SKM-1 (cell line): Measurements from ENCODE around the gene SRSF3.
"Not testable (repeated sequence)": the region's sequence is repeated elsewhere in the genome, so short reads cannot be mapped to it uniquely, and the experiment has no call there.

Experiments
- DNase-seq: peaks from one replicate; lab custom pipeline; 2025; ENCODE audit not compliant: unreplicated experiment; lab: John Stamatoyannopoulos, UW

The SRSF3 gene

DNA sequence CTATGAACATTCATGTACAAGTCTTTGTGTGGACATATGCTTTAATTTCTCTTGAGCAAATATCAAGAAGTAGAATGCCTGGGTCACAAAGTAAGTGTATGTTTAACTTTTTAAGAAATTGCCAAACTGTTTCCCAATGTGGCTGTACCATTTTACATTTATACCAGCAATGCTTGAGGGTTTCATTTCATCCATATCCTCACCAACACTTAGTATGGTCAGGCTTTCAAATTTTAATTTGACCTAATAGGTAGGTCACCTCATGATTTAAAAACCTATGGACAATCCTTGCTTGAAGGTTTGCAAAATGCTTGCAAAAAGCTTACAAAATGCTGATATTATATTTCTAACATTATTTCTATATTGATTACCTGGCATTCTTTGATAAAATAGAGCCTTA lies 19.5 kb upstream of the SRSF3 start:
- DNase-seq: no peak

DNA sequence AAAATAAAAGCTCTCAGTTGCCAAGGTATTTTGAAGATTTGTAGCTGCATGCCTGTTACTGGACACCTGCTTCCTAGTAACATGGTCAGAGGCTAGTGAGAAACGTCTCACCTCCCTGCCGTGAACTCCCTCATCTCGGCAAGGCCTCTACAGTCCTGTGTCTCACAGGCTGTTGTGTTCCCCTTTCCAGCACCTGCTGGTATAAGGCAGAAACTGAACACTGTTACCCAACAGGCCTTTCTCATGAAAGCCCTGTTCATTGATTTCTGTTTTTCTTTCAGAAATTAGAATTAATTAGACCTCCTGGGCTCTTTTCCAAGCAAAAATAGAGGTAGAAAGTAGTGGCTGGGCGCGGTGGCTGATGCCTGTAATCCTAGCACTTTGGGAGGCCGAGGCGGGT lies 17.6 kb upstream of the SRSF3 start:
- peak; percentile 34 for DNase-seq

DNA sequence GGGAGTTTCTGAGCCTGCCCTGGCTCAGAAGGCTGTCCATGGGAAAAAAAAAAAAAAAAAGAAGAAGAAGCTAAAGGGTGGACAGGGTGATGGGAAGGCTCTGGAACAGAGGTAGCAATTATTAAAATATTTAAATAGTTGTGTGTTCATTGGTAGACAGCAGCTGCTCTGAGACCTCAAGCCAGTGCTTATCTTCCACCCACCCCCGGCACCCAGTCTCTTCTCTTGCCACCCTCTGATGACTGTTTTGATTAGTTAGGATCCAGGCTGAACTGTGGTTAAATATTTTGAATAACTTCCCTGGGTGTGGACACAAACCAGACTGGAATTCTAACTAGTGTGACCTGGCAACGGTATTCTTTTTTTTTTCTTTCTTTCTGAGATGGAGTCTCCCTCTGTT lies 16.9 kb upstream of the SRSF3 start:
- no peak for DNase-seq

- no peak for DNase-seq
These were observed 16.1 kb upstream of the SRSF3 start for GRCh38 chr6:36578030-36578429.

DNA sequence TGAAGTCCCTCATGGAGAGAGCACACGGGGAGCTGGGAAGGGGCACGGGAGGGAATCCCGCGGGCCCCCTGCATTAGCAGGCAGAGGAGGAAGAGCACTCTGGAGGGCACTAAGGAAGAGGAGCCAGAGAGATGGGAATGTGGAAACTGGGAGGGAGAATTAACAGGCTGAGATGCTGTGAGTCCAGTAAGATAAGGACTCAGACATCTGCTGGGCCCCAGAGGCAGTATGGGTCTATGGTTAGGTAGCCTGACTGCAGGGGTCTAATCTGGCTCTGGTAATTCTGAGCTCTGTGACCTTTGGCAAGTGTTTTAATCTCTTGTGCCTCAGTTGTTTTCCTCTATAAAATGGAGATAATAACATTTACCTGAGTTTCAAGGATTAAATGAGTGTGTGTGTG lies 15.7 kb upstream of the SRSF3 start:
- DNase-seq: no peak

DNA sequence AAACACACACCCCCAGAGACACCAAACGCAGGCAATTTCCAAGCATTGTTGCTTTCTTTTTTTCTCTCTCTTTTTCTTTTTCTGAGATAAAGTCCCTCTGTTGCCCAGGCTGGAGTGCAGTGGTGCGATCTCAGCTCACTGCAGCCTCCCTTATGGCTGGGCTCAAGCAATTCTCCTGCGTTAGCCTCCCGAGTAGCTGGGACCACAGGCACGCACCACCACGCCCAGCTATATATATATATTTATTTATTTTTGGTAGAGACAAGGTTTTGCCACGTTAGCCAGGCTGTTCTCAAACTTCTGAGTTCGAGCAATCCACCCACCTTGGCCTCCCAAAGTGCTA lies 14.0 kb upstream of the SRSF3 start:
- DNase-seq: no peak

- DNase-seq: no peak
These were observed 12.4 kb upstream of the SRSF3 start for GRCh38 chr6:36581716-36582115.

- DNase-seq: no peak
These were observed 7.6 kb upstream of the SRSF3 start for GRCh38 chr6:36586606-36587005.

- not testable (repeated sequence) for DNase-seq
These were observed 5.1 kb upstream of the SRSF3 start for GRCh38 chr6:36589025-36589400.

GRCh38 chr6:36590237-36590636 lies 3.9 kb upstream of the SRSF3 start:
- DNase-seq: no peak

DNA sequence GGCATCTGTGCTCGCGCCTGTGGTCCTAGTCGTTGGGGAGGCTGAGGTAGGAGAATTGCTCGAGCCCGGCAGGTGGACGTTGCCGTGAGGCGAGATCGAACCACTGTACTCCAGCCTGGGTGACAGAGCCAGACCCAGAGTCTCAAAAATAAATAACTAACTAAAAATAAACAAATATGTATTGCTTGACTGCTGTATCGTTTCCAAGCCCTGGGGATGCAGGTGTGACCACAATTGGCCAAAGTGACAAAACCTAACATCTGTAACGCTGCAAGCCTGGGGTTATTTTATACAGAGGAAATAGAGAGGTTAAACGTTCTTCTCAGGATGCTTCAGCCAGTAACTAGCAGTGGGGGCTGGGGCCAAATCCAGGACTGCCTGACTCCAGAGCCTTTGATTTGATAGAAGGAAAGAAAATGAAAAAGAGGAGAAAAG lies 1.9 kb upstream of the SRSF3 start:
- no peak for DNase-seq

DNA sequence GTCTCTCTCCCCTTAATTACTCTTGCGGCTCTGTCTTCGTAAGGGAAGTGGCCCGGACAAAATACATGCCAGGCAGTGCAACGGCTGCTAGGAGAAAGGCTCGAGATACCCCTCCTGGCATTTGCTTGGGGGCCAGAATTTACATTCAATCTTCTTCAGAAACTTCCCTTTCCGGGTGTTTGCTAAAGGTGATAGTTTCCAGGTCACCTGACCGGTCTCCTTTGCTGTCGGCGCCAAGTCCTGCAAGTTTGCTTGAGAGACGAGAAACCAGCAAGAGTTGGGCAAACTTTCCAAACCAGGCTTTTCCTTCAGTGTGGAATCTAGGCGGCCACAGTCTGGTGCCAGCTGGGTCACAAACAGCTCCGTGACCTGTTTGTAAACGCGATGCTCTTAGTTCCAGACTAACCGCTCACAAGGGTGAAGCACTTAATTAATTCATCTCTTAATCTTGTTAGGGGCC lies 563 bp upstream of the SRSF3 start:
- peak; percentile 53 for DNase-seq

DNA sequence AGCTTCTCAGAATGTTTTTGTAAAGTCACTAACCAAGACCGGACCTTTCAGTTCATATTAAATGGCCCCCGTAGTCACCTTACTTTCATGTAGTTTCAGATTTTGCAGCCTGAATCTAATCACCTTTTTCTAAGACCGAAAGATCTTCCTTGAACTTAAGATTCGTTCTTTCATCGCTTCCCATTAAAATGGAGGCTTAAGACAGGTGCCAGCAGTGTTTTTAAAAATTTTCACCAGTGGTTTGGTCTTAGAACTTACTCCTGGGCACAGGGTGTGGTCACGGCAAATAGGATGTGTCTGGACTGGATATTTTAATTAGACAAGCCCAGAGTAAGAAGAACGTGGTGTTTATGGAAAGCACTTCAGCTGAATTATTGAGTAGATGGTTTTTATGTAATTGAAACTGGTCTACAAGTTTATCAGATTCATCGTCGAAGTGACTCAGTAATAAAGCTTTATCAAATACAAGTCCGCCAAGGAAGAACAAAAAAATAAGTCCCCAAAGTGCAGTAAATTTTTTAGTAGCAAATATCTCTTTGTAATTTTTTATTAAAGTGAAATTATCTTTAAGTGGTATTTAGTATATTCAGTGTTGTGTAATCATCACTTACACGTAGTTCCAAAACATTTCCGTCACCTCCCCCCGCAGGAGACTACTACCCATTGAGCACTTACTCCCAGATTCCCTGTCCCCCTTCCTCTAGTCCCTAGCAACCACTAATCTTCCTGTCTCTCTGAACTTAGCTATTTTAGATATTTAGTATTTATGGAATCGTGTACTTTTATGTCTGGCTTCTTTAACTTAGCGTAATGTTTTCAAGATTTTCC lies 868 bp downstream of the SRSF3 start:
- peak; percentile 53 for DNase-seq

GRCh38 chr6:36596356-36596755 lies 2.2 kb downstream of the SRSF3 start:
- no peak for DNase-seq

DNA sequence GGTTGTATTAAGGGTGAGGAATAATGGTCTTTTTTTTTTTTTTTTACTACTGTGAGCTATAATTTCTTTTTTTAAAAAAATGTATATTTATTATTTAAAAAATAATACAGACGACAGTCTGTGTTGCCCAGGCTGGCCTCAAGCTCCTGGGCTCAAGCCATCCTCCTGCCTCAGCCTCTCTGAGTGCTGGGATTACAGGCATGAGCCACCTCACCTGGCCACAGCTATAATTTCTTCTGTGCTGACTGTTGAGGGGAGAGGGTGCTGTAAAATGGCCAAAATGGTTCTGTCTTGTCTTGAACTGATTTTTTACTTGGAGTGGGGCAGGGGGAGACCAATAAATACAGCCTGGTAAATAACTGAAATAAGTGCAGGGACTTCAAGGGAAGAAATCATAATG lies 3.6 kb downstream of the SRSF3 start:
- no peak for DNase-seq

- DNase-seq: no peak
These were observed 4.2 kb downstream of the SRSF3 start for GRCh38 chr6:36598326-36598725.

- DNase-seq: no peak
These were observed 4.7 kb downstream of the SRSF3 start for GRCh38 chr6:36598739-36599318.

DNA sequence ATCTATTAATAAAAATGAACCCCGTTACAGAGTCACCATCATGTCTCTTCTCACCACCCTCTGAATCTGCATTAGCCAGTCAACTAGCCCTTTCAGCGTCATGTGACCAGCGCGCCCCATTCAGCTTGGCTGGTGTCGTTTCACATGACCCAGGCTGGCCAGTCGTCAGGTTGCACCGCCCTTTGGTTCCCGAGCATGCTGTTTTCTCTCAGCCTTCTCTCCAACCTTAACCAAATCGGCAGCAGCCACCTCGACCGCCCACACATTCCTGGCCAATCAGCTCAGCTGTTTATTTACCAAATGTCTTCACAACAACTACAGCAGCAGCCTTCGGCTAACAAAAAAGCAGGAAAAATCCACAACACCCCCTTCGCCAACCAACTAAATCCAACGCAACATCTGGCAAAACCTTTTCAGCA lies 5.6 kb downstream of the SRSF3 start:
- DNase-seq: no peak

GRCh38 chr6:36600564-36601146 lies 6.5 kb downstream of the SRSF3 start:
- no peak for DNase-seq

DNA sequence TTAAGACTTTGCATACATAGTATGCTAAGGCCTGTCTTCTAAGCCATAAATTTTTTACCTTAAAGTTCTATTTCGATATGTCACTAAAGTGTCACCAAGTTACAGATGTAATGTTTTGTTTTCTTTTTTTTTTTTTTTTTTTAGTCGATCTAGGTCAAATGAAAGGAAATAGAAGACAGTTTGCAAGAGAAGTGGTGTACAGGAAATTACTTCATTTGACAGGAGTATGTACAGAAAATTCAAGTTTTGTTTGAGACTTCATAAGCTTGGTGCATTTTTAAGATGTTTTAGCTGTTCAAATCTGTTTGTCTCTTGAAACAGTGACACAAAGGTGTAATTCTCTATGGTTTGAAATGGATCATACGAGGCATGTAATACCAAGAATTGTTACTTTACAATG lies 7.7 kb downstream of the SRSF3 start:
- DNase-seq: not testable (repeated sequence)

DNA sequence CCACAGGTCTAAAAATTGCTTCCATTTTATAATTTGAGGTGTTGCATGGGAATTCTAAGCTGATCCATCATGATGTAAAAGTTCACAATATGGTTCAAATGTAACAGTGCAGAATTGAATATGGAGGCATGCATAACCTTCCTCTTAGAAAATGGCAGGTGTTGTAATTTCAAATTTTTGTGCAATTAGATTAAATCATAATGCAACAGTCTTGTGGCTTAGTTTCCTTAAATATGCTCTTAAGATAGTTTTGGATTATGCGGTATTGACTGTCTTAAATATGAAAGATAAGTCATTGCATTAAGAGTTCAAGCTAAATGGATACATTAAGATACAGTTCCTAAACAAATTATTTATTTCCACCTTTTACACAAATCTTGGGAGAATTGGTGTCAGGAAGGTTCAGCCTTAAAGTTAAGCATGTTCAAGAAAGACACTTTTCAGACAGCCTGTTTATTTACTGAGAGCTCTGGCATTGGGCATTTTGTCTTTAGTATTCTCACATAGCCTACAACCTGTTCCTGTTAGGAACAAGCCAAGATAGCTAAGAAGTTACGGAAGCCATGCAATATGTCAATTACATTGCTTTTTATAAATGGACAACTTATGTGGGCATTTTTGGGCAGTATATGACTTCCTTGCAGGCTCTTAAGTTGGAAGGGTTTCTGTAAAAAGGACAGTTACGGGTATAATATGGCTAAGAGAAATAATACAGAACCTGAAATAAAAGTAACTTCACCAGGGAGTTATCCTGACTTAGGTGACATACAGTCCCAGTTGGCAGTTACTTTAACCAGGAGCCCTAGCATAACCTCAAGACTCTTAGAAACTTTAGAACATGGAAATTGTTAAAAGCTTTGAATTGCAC lies 9.3 kb downstream of the SRSF3 start:
- DNase-seq: no peak
